Astrocyte (in vitro differentiated cells and primary cell): Measurements from ENCODE around the gene SMIM34.
"Not testable (repeated sequence)": the region's sequence is repeated elsewhere in the genome, so short reads cannot be mapped to it uniquely, and the experiment has no call there.

ENCODE experiments used
- CTCF ChIP-seq: IDR thresholded peaks from 2 replicates; pipeline ENCODE4 v1.5.1; 2011; ENCODE audit warnings: low read depth, mild to moderate bottlenecking, inconsistent platforms, low read length, moderate library complexity; ENCODE audit not compliant: insufficient read depth
- EZH2 ChIP-seq: IDR thresholded peaks from 2 replicates; pipeline ENCODE4 v1.6.1; 2012; ENCODE audit warnings: mild to moderate bottlenecking, low read length, inconsistent platforms; ENCODE audit not compliant: insufficient read depth

GRCh38 chr21:34407294-34407693 is 16.5 kb downstream of the SMIM34 start:
- not testable (repeated sequence) for TF ChIP-seq CTCF, EZH2
